Sigmoid colon (tissue), 4 donors: Measurements from ENCODE around the gene DENND5B.

Source experiments
- CTCF ChIP-seq, 4 experiments: fragments of 450-650 bp in 3 of 4; fragments of 200-600 bp in 1 of 4; IDR thresholded peaks; one replicate each; pipeline ENCODE4 v1.5.1; 2016 to 2019; ENCODE audit warnings: antibody characterized with exemption in 4 of 4, mild to moderate bottlenecking in 3 of 4, moderate library complexity in 2 of 4
- EP300 ChIP-seq, 4 donors: sonication (generic); formaldehyde crosslinking; IDR thresholded peaks; one replicate each; pipeline ENCODE4 v1.6.1; 2017; ENCODE audit warnings: antibody characterized with exemption in 4 of 4

GRCh38 chr12:31478425-31478824 lies 112.5 kb downstream of the DENND5B start:
- no peak for TF ChIP-seq CTCF (IDR thresholded peaks at IDR 0.05)
- no peak for TF ChIP-seq EP300 (IDR thresholded peaks at IDR 0.05)
